Hypothalamus (tissue), 51 donors: ENCODE results near the gene FOLR2.

Experiments
- DNase-seq, 51 donors: peaks; one replicate each; lab custom pipeline; 2025; lab: John Stamatoyannopoulos, UW

The FOLR2 gene

DNA sequence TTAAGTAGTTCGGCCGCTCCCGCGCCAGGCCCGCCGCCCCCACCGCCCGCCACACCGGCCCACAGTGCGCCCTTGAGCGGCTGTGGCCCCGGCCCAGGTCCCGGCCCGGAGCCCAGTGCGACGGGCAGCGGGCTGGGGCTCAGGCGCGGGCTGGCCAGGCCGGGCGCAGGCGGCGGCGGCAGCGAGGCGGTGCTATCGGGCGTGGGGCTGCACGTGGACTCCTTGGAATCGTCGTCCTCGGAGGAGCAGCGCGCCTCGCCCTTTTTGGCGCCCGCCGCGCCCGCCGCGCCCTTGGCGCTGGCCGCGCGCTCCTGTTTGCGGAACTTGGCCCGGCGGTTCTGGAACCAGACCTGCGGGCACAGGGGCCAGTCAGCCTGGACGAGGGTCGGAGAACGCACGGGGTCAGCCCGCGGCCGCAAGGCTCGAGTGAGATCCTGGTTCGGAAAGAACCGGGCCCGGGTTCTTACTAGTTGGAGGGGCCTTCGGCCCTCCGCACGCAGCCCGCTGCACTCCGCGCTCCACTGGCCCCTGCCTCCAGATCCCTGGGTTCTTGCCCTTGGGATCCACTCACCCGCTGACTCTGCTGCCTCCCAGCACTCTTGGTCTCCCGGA, 23.4 kb downstream of the FOLR2 start:
- DNase-seq: peak in 14 of 51 donors; percentile 16 to 59 (median 33)

GRCh38 chr11:72240461-72241290, 24.1 kb downstream of the FOLR2 start:
- DNase-seq: no peak

- no peak for DNase-seq
These were observed 24.7 kb downstream of the FOLR2 start for GRCh38 chr11:72241291-72241781.

DNA sequence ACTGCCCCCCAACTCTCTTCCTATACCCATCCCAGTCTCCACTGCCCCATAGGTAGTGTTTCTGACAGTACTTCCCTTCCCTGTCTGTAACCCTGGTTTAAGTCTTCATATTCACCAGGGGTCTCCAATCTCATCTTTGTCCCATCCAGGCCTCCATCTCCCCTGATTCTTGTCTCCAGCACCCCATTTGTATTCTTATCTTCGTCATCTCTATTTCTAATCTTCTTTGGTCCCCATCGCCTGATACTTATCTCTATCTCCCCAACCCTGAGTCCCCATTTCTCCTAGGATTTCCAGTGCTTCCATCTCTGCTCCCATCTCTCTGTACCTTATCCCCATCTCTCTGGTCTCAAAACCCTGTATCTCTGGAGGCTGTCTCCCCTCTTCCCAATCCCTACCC, 25.5 kb downstream of the FOLR2 start:
- no peak for DNase-seq

DNA sequence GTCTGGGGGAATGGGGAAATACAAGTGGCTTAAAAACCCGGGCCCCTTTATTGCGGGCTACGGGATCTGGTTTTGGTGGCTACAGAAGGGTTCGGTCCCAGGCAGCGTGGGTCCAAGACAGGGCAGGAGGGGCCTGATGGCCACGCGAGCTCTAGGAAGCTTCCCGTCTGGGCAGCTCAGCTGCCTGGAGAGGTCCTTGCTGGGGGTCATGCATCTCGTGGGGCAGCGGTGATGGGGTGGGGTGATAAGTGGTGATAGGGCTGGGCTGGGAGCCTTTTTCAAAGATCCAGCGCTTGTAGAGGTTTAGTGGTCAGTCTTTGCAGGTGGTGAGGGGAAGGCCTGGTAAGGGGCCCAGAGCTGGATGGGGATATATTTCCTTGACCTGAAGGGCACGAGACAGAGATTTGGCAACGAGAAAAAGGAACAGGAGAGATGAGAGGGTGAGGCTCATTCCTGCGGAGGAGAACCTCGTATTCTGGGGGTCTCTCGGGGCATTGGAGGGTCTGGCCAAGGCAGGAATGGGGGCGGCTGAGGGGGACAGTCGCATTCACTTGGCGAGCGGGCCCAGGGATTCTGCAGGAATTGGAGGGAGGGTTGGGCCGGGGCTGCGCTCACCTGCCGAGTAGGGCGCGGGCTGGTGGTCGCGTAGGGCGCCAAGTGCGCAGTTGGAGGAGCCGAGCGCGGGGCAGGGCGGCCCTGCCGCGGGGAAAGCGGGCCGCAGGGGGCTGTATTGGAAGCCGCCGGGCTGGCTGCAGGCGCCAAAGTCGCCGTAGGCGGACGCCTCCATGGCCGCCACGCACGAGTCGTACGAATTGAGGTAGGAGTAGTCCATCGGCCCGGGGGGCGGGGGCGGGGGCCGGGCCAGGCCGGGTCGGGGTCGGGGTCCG, 26.8 kb downstream of the FOLR2 start:
- no peak for DNase-seq

DNA sequence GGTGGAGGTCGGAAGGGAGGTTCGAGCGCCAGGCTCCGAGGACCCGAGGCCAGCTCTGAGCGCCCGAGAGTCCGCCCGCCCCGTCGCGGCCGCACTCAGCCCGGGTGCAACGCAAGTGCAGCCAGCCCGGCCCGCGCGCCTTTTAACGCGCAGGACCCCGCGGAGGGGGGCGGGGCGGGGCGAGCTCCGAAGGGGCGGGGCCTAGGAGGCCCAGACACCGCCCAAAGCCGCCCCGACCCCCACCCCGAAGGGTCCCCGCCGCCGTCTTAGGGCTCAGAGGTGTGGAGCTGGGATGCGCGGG, 27.4 kb downstream of the FOLR2 start, which contains the start of gene PHOX2A:
Gene PHOX2A, minus strand, starts transcription at position 117 of the 301 bp plus-strand sequence. CDS start 172 bp downstream, outside the sequence.
- no peak for DNase-seq

- no peak for DNase-seq
These were observed 28.0 kb downstream of the FOLR2 start for GRCh38 chr11:72244361-72245262.

DNA sequence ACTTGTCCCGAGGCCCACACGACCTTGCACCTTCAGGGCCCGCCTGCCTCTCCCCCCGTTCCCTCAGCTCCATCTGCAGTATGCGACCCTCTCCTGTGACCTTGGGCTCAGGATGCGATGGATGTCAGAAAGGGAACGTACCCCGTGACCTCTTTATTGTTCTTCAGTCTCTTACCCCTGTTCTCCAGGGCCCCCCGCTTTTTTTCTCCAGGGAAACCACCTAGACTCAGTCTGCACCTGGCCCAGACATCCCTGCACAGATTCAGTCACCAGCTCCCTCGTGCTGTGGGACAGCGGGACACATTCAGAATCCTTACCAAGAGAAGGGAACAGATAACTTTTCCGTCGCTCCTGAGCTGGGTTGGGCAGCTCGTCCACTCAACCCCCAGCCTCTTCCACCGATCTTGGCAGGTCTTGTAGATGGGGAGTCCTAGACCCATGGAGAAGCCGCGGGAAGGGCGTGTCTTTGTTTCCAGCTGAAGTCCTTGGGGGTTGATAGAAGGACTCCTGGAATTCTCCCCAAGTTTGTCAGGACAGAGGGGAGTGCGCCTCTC, 28.7 kb downstream of the FOLR2 start:
- no peak for DNase-seq

GRCh38 chr11:72247584-72247983, 31.0 kb downstream of the FOLR2 start:
- DNase-seq: no peak

- DNase-seq: no peak
These were observed 33.4 kb downstream of the FOLR2 start for GRCh38 chr11:72249961-72250360.

DNA sequence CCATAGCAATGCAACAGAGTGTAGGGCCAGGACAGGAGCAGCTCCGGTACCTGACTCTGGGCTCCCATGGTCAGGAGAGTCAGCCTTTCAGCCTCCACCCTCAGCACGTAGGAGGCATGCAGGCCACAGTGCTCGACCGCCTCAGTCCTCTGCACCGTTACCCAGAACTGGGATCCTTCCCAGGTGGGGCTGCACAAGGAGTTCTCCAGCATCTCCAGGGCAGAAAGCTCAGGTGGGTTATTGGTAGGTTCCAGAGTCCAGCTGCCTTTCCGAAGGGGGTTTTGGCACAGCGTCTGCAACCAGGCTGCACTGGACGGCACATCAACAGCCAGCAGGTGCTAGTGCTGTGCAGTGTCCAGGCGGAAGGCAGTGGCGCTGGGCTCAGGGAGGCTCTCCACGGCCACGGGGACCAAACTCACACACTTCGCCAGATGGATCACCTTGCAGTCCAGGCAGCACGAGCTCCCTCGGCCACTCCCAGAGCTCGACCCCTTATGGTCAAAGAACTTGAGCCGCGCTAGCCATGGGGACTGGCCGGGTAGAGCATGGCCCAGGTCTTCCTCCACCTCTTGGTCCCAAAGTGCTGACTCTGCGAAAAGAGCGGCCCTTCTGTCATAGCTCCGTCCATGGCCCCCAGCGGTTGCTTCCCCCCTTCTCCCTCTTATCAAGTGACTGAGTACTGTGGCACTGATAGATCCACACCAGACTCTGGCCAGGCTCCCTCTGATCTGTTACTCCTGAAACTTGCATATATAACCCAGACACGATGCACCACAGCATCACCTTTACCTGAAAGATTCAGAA, 34.3 kb downstream of the FOLR2 start:
- no peak for DNase-seq

GRCh38 chr11:72251614-72252013, 35.0 kb downstream of the FOLR2 start:
- no peak for DNase-seq

GRCh38 chr11:72253392-72253791, 36.8 kb downstream of the FOLR2 start:
- no peak for DNase-seq

- DNase-seq: no peak
These were observed 37.9 kb downstream of the FOLR2 start for GRCh38 chr11:72254299-72254993.

DNA sequence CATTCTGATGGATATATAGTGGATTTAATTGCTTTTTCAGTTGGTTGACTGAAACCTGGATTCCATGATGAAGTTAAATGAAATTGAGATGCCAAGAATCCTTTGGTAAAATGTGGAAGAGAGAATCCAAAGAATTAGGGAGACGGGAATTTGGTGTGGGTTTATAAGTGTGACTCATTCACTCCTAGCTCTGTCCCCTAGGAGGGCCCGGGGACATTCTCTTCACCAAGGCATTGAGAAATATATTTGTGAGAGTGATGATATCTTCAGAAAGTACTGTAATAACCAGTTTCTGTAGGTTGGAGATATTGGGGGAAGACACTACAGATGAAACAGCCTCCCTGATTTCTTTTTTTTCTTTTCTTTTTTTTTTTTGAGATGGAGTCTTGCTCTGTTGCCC, 41.0 kb downstream of the FOLR2 start:
- no peak for DNase-seq

GRCh38 chr11:72259490-72259889, 42.9 kb downstream of the FOLR2 start:
- DNase-seq: no peak

DNA sequence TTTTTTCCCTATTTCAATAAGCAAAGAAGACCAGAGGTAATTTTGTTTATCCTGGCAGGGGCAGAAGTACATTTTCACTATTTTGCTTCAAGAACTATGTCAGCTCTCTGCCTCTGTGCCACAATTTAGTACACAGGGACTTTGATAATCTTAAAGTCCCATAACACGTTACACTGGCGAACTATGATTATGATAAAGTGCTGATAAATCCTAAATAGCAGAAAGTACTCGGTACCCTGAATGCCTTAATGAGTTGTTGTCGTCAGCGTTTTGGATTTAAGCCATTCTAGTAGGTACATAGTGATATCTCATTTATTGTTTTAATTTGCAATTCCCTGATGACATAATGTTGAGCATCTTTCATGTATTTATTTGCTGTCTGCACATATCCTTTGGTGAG, 44.0 kb downstream of the FOLR2 start:
- no peak for DNase-seq

- no peak for DNase-seq
These were observed 46.8 kb downstream of the FOLR2 start for GRCh38 chr11:72263361-72263760.
